Parathyroid adenoma (tissue), 2 donors: ENCODE results near the gene RNF40.

Source experiments
- H2AFZ ChIP-seq: fragments of 300-600 bp; sonication (generic); one replicate; pipeline ENCODE4 v1.7.0; 2017; ENCODE audit warnings: antibody characterized with exemption, mild to moderate bottlenecking
- H3K27ac ChIP-seq: fragments of 300-600 bp; sonication (generic); one replicate; pipeline ENCODE4 v1.7.0; 2017
- H3K27me3 ChIP-seq: fragments of 300-600 bp; sonication (generic); one replicate; pipeline ENCODE4 v1.7.0; 2017; ENCODE audit warnings: low read length; ENCODE audit not compliant: control insufficient read depth, insufficient read depth
- H3K36me3 ChIP-seq: fragments of 300-600 bp; sonication (generic); one replicate; pipeline ENCODE4 v1.7.0; 2017; ENCODE audit warnings: low read length; ENCODE audit not compliant: control insufficient read depth, insufficient read depth
- H3K4me1 ChIP-seq: fragments of 300-600 bp; sonication (generic); one replicate; pipeline ENCODE4 v1.7.0; 2017; ENCODE audit warnings: control low read depth
- H3K4me2 ChIP-seq: fragments of 300-600 bp; sonication (generic); one replicate; pipeline ENCODE4 v1.7.0; 2017; ENCODE audit warnings: low read length
- H3K4me3 ChIP-seq: fragments of 300-600 bp; sonication (generic); one replicate; pipeline ENCODE4 v1.7.0; 2017; ENCODE audit warnings: low read depth, low read length
- H3K79me2 ChIP-seq: fragments of 300-600 bp; sonication (generic); one replicate; pipeline ENCODE4 v1.7.0; 2017; ENCODE audit warnings: control low read depth
- H3K9ac ChIP-seq: fragments of 300-600 bp; sonication (generic); one replicate; pipeline ENCODE4 v1.7.0; 2017; ENCODE audit warnings: mild to moderate bottlenecking
- H3K9me3 ChIP-seq: fragments of 300-600 bp; sonication (generic); one replicate; pipeline ENCODE4 v1.7.0; 2017; ENCODE audit warnings: low read length; ENCODE audit not compliant: control insufficient read depth
- TF ChIP-seq, protein P1 (sequence below): fragments of 300-600 bp; sonication (generic); IDR thresholded peaks from one replicate; pipeline ENCODE4 v1.7.0; 2017; ENCODE audit warnings: antibody characterized with exemption, mild to moderate bottlenecking
- donor health status: primary hyperparathyroidism.

The RNF40 gene

DNA sequence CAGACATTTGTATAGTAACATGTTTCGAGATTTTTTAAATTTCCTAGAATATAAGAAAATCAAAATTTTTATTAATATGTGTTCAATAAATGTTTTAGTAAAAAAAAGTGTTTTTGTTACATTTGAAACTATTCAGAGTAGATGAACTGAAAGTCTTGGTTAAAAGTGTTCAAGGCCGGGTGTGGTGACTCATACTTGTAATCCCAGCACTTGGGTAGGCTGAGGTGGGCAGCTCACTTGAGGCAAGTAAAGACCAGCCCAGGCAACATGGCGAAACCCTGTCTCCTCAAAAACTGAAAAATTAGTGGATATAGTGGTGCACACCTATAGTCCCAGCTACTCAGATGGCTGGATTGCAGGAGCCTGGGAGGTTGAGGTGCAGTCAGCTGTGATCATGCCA lies 30.7 kb upstream of the RNF40 start:
- TF ChIP-seq, protein P1, sequence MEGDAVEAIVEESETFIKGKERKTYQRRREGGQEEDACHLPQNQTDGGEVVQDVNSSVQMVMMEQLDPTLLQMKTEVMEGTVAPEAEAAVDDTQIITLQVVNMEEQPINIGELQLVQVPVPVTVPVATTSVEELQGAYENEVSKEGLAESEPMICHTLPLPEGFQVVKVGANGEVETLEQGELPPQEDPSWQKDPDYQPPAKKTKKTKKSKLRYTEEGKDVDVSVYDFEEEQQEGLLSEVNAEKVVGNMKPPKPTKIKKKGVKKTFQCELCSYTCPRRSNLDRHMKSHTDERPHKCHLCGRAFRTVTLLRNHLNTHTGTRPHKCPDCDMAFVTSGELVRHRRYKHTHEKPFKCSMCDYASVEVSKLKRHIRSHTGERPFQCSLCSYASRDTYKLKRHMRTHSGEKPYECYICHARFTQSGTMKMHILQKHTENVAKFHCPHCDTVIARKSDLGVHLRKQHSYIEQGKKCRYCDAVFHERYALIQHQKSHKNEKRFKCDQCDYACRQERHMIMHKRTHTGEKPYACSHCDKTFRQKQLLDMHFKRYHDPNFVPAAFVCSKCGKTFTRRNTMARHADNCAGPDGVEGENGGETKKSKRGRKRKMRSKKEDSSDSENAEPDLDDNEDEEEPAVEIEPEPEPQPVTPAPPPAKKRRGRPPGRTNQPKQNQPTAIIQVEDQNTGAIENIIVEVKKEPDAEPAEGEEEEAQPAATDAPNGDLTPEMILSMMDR: no peak
- Histone ChIP-seq H3K4me2 (no peak overlapping the region), H3K36me3 (no peaks in the 10 kb centered on the region), H2AFZ (no peak overlapping the region), H3K9ac (no peak overlapping the region), H3K27ac (no peak overlapping the region), H3K79me2 (peaks cover 3% of the 10 kb centered on the region), H3K9me3 (no peaks in the 10 kb centered on the region), H3K27me3 (no peaks in the 10 kb centered on the region), H3K4me1 (no peaks in the 10 kb centered on the region), H3K4me3 (no peak overlapping the region)

DNA sequence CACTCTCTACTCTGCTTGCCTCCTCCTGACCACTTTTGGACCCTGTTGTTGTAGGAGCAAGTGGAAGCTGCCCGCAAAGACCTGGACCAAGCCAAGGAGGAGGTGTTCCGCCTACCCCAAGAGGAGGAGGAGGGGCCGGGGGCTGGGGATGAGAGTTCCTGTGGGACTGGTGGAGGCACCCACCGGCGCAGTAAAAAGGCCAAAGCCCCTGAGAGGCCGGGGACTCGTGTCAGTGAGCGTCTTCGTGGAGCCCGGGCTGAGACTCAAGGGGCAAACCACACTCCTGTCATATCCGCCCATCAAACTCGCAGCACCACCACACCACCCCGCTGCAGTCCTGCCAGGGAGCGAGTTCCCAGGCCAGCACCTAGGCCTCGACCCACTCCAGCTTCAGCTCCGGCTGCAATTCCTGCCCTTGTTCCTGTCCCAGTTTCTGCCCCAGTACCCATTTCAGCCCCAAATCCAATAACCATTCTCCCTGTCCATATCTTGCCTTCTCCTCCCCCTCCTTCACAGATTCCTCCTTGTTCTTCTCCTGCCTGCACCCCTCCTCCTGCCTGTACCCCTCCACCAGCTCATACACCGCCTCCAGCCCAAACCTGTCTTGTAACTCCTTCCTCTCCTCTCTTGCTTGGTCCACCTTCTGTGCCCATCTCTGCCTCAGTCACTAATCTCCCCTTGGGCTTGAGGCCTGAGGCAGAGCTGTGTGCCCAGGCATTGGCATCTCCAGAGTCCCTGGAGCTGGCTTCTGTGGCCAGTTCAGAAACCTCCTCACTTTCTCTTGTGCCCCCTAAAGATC lies 24.9 kb upstream of the RNF40 start:
- H3K4me2 ChIP-seq: no peak overlapping the region
- H3K79me2 ChIP-seq: peaks cover 4% of the 10 kb centered on the region
- peaks cover 19% of the 10 kb centered on the region for H3K4me1 ChIP-seq
- no peaks in the 10 kb centered on the region for H3K27me3 ChIP-seq
- no peaks in the 10 kb centered on the region for H3K9me3 ChIP-seq
- H3K4me3 ChIP-seq: no peak overlapping the region
- H3K27ac ChIP-seq: no peak overlapping the region
- H3K36me3 ChIP-seq: no peaks in the 10 kb centered on the region
- TF ChIP-seq, protein P1: no peak
- no peak overlapping the region for H2AFZ ChIP-seq
- H3K9ac ChIP-seq: no peak overlapping the region

DNA sequence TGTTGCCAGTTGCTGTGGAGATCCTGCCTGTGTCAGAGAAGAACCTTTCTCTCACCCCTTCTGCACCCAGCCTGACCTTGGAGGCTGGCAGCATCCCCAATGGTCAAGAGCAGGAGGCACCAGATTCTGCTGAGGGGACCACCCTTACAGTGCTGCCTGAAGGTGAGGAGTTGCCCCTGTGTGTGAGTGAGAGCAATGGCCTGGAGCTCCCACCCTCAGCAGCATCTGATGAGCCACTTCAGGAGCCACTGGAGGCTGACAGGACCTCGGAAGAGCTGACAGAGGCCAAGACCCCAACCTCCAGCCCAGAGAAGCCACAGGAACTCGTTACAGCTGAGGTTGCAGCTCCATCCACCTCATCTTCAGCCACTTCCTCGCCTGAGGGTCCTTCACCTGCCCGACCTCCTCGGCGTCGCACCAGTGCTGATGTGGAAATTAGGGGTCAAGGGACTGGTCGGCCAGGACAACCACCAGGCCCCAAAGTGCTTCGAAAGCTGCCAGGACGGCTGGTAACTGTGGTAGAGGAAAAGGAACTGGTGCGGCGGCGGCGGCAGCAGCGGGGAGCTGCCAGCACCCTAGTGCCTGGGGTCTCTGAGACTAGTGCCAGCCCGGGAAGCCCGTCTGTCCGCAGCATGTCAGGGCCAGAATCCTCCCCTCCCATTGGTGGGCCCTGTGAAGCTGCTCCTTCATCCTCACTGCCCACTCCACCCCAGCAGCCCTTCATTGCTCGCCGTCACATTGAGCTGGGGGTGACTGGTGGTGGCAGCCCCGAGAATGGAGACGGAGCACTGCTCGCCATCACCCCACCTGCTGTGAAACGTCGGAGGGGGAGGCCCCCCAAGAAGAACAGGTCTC lies 24.1 kb upstream of the RNF40 start:
- peaks cover 19% of the 10 kb centered on the region for H3K4me1 ChIP-seq
- H2AFZ ChIP-seq: no peak overlapping the region
- TF ChIP-seq, protein P1: no peak
- H3K4me3 ChIP-seq: no peak overlapping the region
- no peak overlapping the region for H3K4me2 ChIP-seq
- H3K36me3 ChIP-seq: no peaks in the 10 kb centered on the region
- H3K27ac ChIP-seq: no peak overlapping the region
- H3K9ac ChIP-seq: no peak overlapping the region
- H3K27me3 ChIP-seq: no peaks in the 10 kb centered on the region
- peaks cover 4% of the 10 kb centered on the region for H3K79me2 ChIP-seq
- no peaks in the 10 kb centered on the region for H3K9me3 ChIP-seq

DNA sequence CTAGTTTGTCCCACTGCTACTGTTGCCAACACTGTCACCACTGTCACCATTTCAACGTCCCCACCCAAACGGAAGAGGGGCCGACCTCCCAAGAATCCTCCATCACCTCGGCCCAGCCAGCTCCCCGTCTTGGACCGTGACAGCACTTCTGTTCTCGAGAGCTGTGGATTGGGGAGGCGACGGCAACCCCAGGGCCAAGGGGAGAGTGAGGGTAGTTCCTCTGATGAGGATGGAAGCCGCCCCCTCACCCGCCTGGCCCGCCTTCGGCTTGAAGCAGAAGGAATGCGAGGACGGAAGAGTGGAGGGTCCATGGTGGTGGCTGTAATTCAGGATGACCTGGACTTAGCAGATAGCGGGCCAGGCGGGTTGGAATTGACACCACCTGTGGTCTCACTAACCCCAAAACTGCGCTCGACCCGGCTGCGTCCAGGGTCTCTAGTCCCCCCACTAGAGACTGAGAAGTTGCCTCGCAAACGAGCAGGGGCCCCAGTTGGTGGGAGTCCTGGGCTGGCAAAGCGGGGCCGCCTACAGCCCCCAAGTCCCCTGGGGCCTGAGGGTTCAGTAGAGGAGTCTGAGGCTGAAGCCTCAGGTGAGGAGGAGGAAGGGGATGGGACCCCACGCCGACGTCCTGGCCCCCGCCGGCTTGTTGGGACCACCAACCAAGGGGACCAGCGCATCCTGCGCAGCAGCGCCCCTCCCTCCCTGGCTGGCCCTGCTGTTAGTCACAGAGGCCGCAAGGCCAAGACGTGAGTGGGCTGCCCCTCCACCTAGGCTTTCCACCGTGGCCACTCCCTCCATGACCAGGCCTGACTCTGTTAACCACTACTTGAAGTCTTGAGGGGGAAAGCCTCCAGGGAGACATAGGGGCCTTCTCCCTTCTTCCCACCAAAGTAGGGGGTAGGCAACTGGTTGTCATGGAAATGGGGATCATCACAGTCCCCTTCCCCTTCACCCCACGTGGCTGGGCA lies 22.9 kb upstream of the RNF40 start:
- peak overlapping the region; percentile 72 for H3K27ac ChIP-seq

More for the DNA sequence above, 22.9 kb upstream of the RNF40 start:
- Histone ChIP-seq H2AFZ (no peak overlapping the region), H3K9ac (no peak overlapping the region), H3K79me2 (peaks cover 4% of the 10 kb centered on the region), H3K4me3 (no peak overlapping the region), H3K36me3 (no peaks in the 10 kb centered on the region), H3K27me3 (no peaks in the 10 kb centered on the region), H3K4me2 (no peak overlapping the region), H3K9me3 (no peaks in the 10 kb centered on the region), H3K4me1 (peaks cover 19% of the 10 kb centered on the region)
- TF ChIP-seq, protein P1: no peak
